HL-60/S4 treated with retinoic acid at 250 ng/mL for 4 days and 3 days (cell line): Measurements from ENCODE around the gene COIL.
"Not testable (repeated sequence)": the region's sequence is repeated elsewhere in the genome, so short reads cannot be mapped to it uniquely, and the experiment has no call there.

Experiments used
- in situ Hi-C: fragments of 300-500 bp; cut with MboI; formaldehyde crosslinking; loops from 2 replicates; pipeline ENCODE4 v1.7.0; 2022; ENCODE audit warnings: low sequenced_read_pairs

The COIL gene

DNA sequence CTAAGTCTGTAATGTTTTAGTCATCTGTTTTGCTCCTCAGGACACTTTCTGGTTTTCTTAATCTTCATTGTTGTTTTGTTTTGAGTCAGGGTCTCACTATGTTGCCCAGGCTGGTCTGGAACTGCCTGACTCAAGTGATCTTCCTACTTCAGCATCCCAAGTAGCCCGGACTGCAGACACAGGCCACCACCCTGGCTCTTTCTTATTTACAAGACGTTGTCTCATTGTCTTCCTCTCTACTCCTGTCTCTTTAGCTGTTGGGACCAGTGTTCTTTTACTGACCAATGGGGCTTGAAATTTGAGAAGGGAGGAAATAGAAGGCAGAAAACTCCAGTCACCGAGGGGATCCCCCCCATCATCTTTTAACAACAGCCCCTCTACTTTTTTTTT is 18.2 kb upstream of the COIL start:
- in situ Hi-C loops, result no loop called here

DNA sequence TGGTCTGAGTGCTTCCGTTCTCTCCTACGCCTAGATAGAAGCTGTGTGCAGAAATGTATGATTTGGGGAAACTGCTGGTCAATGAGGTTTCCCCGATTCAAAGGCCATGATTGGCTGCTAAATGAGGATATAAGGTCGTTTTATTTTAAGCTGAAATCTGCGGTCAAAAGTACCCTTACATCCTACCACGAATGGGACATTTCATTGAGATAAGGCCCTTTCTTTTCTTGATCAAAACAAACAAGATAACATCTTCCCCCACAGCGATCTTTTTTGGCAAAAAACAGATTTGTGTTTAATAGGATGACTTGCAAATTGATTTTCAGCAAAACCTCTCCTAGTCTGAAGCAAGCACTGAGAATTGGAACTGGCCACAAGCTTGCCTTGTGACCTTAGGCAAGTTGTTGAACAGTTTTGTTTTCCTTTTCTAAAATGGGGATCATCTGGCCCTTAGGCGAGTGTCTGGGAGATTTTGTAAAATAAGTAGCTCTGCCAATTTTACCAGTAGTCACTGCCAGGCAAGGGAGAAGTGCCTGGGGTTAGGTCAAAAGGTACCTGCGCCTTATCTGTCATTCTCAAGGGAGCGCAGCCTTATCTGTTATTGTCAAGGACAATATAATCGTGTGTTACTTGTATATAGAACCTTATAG is 17.7 kb upstream of the COIL start:
- in situ Hi-C loops, result no loop called here

DNA sequence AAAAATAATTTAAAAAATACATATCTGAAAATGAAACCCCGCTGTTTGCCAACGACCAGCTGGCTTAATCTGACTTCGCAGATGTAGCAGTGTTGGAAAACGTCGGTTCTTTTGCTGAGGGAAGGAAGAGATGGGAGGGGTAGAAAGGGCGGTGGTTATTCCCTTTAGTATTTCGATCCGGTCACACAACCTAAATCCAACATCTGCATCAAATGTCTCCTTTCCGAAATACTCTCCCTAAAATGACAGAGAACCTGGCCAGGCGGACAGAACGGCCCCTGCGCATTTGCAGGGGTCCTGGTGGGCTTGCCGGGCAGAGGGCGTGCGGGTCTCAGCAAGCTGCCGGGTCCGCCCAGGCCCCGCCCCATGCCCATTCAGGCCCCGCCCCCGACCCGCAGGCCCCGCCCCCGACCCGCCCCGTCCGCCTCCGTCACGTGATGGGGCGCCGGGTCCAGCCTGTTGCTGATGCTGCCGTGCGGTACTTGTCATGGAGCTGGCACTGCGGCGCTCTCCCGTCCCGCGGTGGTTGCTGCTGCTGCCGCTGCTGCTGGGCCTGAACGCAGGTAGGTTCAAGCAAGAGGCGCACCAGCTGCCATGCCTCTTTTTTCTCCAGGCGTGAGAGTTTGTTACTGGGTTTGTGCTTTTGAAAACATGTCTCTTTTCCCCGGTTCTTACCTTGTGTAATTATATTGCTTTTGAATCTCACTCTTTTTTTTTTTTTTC is 17.0 kb upstream of the COIL start, which contains the start of gene SCPEP1:
TSS of gene SCPEP1 (plus strand) at position 459 of the 723 bp plus-strand sequence. CDS start at position 488, 29 bp downstream.
- in situ Hi-C loops, result no loop called here

DNA sequence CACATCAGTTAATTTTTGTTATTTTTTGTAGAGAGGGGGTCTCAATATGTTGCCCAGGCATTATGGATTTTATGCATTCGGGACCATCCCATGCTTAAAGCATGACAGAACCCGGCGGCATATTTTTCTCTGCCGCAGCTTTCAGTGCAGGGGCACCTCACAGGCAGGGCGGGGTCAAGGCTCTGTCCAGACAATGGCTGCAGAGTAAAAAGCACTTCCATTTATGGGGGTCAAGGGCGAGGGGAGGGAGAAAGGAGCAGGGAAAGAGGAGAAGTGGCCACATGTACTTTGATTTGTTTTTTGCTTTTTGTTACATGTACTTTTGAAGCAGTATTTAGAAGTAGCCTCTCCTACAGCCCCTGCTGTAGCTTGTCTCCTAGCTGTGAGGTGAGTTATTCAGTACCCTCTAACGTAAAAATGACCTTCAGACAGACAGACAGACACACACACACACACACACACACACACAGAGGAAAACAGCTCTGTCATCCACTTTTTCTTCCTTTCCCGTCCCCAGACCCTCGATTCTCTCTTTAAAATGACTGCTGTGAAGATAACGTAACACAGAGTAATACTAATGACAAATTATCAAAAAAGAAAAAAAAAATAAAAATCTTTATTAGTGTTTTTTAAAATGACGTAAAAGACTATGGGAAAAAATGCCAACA is 16.2 kb upstream of the COIL start:
- in situ Hi-C loops, result no loop called here

DNA sequence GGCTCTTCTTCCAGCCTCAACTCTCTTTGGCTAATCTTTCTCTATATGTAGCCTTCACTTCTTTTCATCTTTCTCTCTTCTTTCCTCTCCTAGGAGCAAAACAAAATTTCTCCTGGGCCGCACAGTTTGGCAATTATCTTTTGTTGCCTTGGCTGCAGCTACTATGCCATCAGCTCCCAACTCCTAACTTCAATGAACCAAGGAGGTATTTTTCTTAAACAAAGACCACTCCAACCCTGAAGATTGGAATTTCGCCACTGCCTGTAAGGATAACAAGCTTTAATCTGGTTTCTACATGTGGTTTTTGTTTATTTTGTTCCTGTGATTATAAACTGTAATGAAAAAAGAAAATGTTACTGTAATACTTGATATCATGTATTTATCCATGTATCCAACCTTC is 14.8 kb upstream of the COIL start:
- in situ Hi-C loops, result no loop called here

DNA sequence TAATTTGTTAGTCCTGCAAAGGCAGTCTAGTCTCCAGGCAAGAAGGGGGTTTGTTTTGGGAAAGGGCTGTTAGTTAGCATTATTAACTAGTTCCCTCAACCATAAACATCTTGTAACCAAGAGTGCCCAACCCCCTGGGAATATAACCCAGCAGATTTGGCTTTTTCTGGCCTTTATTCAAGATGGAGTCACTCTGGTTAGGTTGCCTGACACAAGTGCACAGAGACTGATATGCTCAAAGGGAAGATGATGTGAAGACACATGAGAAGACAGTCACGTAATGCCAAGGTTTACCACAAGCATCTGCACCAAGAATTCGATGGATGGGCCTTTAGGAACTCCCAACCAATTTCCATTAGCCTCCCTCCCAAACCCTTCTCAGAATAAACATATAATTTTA is 13.2 kb upstream of the COIL start:
- in situ Hi-C loops, result no loop called here

DNA sequence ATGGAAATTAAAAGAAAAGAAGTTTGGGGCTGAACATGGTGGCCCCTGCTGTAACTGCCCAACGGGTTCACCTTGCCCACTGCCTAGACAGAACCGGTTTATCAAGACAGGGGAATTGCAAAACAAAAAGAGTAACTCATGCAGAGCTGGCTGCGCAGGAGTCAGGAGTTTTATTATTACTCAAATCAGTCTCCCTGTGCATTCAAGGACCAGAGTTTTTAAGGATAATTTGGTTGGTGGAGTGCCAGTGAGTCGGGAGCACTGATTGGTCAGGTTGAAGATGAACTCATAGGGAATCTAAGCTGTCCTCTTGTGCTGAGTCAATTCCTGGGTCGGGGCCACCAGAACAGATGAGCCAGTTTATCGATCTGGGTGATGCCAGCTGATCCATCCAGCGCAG is 12.7 kb upstream of the COIL start:
- in situ Hi-C loops, result no loop called here

DNA sequence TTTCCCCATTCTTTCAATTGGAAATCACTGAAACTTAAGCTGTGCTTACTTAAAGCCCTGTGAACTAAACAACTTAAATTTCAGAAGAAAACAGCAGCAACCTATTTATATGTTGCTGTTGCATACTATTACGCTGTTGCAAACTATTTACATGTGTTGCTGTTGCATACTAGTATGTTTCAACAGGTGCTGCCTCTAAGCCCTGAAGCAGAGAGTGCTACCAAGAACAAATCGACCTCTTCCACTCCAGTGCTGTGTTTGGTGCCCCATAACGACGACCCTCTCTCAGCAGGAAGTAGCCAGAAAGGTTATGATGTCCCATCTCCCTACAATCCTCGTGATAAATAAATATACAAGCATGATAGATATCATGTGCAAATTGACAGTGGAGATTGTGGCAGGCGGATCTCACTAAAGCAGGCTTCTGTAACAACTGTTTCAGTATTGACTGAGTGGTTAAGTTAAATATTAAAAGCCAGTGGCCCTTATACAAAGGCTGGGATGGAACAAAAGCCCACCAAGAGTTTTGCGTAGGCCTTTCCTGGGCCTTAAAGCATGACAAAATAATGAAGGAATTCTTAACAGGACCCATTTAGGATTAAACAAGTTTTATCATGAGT is 11.4 kb upstream of the COIL start:
- in situ Hi-C loops, result no loop called here

DNA sequence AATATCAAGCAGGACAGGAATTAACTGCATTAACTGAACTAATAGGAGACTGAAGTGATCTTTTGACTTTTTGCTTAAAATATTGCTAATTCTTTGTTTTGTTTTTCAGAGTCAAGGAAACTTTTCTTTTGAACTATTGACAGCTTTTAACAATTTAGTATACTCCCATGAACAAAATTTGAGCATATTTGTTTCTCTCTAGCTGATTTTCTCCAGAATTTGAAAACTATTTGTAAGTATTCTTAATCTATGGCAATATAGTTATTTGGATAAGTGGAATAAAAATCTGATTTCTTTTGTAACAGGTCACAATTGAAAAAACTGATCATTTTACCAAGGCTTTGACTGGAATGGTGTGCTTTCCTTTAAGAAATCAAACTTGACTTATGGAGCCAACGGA is 10.1 kb upstream of the COIL start:
- in situ Hi-C loops, result no loop called here

DNA sequence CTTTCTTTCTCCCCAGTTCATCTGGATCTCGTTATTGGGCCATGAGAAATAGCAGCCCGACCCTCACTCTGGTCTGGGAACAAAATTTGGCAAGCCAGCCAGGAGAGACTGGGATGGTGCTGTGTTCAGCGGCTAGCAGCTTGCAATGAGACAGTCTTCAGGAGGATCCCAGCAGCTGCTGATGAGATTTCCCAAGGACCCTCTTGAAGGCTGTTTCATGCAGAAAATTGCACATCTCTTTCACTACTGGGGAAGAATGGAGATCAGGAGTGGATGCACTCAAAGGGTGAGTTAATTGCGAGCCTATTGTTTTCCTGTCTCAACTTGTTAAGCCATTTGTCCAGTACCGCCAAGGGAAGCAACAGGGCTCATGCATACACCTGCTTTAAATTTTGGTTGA is 5.5 kb upstream of the COIL start:
- in situ Hi-C loops, result no loop called here

DNA sequence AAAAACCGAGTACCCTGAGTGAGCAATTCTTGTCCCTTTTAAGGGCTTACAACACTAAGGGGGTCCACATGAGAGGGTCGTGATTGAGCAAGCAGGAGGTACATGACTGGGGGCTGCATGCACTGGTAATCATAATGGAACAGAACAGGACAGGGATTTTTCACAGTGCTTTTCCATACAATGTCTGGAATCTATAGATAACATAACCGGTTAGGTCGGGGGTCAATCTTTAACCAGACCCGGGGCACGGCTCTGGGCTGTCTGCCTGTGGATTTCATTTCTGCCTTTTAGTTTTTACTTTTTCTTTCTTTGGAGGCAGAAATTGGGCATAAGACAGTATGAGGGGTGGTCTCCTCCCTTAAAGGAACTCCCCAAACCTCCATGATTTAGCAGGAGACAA is 4.8 kb upstream of the COIL start:
- in situ Hi-C loops, result not testable (repeated sequence)

DNA sequence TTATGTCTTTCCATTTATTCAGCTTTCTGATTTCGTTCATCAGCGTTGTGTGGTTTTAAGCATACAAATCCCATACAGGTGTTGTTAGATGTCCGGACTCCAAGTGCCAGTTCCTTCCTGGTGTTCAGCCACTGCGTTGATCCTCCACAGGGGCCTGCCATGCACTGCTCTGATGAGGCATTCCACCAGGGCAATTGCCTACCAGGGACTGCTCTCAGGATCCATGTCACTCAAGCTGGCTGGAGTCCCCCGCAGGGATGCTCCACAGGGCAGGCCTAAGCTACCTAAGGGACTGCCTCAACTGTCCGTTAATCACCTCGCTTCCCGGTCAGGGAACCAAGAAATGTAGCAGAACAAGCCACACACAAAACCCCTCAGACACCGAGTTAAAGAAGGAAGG is 4.4 kb upstream of the COIL start:
- in situ Hi-C loops, result not testable (repeated sequence)

DNA sequence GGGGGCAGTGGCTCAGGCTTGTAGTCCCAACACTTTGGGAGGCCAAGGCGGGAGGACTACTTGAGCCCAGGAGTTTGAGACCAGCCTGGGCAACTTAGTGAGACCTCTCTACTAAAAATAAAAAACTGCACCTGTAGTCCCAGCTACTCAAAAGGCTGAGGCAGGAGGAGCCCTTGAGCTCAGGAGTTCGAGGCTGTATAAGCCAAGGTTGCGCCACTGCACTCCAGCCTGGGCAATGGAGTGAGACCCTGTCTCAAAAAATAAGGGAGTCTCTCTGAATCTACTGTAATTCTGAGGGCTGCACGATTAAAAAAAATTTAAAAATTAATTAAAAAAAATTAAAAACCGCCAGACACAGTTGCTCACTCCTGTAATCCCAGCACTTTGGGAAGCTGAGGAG is 3.9 kb downstream of the COIL start:
- in situ Hi-C loops, result no loop called here

DNA sequence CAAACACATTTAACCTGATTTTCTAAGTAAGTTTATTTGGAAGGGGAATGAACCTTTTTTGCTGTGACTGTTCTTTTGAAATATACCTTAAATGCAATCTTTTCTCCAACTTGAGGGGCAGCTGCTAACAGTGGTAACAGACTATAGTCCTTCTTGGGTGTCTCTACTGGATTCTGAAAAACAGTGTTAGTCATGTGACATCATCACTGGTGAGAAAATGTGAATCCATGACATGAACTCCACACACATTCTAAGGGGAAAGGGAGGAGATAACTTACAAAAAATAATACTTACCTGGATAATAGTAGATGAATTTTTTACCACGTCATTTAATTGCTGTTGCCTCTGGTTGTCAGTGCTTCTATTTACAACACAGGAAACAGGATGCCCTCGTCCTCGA is 11.3 kb downstream of the COIL start:
- in situ Hi-C loops, result loop anchor here (25.0 kb wide), 1 partner anchor 362 kb away; the partner anchor contains the start of gene NOG

DNA sequence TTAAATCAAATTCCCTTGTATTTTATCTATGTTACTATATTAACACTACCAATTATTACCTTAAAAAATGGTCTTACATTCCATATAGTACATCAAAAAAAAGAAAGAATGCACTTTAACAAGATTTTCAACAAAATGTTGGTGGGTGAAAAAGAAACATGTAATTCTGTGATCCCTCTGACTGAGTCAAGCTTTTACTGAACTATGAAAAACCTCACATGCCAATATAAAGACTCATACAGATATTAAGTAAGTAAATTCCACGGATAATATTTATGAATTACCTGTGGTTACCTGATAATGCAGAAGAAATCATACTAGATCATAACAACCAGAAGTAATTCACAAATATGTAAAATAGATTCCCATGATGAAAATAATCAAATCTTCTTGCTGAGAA is 12.4 kb downstream of the COIL start:
- in situ Hi-C loops, result loop anchor here (25.0 kb wide), 1 partner anchor 361 kb away; the partner anchor contains the start of gene NOG

DNA sequence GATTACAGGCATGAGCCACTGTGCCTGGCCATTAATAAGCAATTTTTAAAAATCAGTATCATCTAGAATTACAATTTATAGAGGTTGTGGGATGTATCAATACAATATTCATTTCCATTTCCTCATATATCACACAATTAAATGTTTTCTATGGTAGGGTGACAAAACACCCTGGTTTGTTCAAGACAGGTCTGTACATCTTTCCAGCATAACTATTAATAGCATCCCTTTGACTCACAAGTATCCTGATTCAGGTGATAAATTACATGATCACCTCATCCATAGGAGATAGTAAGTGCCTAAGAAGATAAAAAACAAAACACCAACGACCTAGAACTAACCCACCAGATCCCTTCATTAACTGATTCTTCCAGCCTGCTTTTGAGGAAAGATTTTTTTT is 13.1 kb downstream of the COIL start:
- in situ Hi-C loops, result loop anchor here (25.0 kb wide), 1 partner anchor 360 kb away; the partner anchor contains the start of gene NOG

DNA sequence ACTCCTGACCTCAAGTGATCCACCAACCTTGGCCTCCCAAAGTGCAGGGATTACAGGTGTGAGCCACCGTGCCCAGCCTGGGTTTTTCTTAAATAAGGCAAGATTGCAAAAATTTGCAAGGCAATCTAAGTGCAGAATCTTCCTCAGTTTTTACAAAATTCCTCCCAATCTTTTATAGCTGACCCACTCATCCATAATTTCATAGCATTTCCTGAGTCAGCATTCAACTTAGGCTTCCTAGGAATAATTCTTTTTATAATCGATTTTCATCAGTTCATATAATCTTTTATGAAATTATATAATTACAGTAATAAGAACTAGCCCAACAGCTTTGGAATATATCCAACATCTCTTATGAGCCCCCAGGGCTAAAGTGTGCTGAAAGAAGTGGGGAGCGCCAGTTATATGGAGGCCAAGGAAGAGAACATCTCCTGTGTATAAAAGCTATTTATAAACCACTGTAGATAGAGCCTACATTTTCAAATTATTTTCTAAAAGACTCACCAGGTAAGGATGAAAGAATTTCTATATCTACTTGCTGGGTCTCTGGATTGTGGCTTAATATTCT is 14.8 kb downstream of the COIL start:
- in situ Hi-C loops, result loop anchor here (25.0 kb wide), 1 partner anchor 359 kb away; the partner anchor contains the start of gene NOG

DNA sequence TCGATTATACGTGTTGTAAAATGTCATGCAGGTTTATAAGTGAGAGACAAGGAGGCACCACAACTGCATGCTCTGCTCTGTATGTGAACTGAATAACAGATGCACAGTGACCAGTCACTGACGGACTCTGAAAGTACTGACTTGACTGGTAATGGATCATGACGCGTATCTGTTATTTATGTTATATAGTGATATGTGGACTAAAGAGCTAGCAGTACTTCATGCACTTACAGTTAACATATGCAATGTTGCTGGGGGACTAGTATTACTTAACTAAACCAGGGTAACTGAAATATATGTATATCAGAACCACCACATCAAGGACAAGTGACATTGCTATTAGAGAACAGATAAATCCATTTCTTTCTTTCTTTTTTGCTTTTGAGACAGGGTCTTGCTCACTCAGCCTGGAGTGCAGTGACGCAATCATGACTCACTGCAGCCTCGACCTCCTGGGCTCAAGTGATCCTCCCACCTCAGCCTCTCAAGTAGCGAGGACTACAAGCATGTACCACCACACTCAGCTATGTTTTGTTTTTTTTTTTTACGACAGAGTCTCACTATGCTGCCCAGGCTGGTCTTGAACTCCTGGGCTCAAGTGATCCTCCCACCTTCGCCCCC is 17.2 kb downstream of the COIL start:
- in situ Hi-C loops, result loop anchor here (25.0 kb wide), 1 partner anchor 356 kb away; the partner anchor contains the start of gene NOG

DNA sequence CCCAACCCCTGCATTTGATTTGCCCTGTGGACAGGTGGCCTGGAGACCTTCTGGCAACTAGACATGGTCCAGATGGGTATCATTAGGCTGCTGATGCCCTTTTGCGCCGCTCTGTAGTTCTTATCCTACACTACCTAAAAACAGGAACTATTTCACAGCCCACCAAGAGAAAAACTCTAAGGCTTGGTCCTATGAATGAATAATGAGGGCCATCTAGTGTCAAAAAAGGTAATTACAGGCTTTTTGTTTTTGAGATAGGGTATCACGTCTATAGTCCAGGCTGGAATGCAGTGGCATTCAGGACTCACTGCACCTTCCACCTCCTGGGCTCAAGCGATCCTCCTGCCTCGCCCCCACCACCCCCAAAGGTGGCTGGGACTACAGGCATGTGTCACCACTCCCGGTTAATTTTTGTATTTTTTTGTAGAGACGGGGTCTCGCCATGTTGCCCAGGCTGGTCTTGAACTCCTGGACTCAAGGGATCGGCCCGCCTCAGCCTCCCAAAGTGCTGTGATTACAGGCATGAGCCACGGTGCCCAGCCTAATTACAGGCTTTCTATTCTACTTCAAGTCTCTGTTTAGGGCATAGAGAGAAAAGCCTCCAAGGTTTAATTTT is 20.9 kb downstream of the COIL start:
- in situ Hi-C loops, result loop anchor here (25.0 kb wide), 1 partner anchor 353 kb away; the partner anchor contains the start of gene NOG

DNA sequence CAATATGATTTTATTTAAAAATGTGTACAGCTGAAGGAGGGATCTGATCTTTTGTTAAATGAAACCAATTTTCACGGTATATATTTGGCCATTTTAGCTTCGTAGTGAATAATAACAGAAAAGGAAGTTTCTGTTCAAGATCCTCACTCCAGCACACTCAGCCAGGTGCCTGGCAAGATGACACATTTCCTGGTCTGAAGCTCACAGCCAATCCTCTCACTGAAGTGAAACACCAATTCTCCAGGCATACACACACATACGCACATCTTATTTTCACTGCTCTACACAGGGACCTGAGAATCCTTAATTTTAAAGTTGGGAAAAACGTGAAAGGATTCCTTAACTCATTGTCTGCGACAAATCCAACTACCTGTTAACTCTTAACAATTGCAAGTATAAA is 22.6 kb downstream of the COIL start:
- in situ Hi-C loops, result loop anchor here (25.0 kb wide), 1 partner anchor 351 kb away; the partner anchor contains the start of gene NOG
